HCT116 (cell line): Measurements from ENCODE around the gene RPL41. TPM values are rescaled to one million over a fixed set of nuclear protein-coding genes. Genes with fewer than 3 reads are reported as not detected.

Source experiments
- ATAC-seq: fragments of 200-7000 bp; cut with Tn5 transposase; 2 replicates; pipeline ENCODE4 v1.9.1; 2020; ENCODE audit warnings: mild to moderate bottlenecking, moderate library complexity
- BruUV-seq: library from RNA; stranded (reverse); fragments of 400-500 nt; replicated peaks from 2 replicates; lab custom pipeline; 2021; lab: Mats Ljungman, UMichigan
- CTCF ChIA-PET: fragments of 300-600 bp; sonication (Branson Sonifier 250); formaldehyde crosslinking; loops from one replicate; lab custom pipeline; 2021; ENCODE audit warnings: antibody characterized with exemption; lab: Charles Lee
- POLR2A ChIA-PET: fragments of 300-600, 350-600 bp; sonication (Branson Sonifier 250); formaldehyde crosslinking; loops from one replicate; lab custom pipeline; 2021; ENCODE audit warnings: antibody characterized with exemption; lab: Charles Lee
- RAD21 ChIA-PET, 2 experiments: fragments of 300-600 bp; sonication (Branson Sonifier 250); formaldehyde crosslinking; loops; one replicate each; lab custom pipeline; 2023; ENCODE audit warnings: low total read pairs in 2 of 2; ENCODE audit not compliant: uncharacterized antibody in 2 of 2, unreplicated experiment in 2 of 2, low non-redundant PET in 1 of 2; lab: Charles Lee
- DNase-seq: peaks from one replicate; pipeline ENCODE4 v3.0.0-alpha.2; 2010; ENCODE audit warnings: low read depth, low spot score
- H2AFZ ChIP-seq: fragments of 200-600 bp; shearing (Covaris generic), sonication (generic); 2 replicates; pipeline ENCODE4 v1.6.1; 2017; ENCODE audit warnings: low read depth, mixed run types, mixed read lengths, antibody characterized with exemption, low read length; ENCODE audit not compliant: poor library complexity, severe bottlenecking
- H3K27ac ChIP-seq: 2 replicates; pipeline ENCODE4 v1.5.1; 2012; ENCODE audit warnings: low read depth, low read length
- H3K27me3 ChIP-seq: fragments of 200-600 bp; sonication (generic); 2 replicates; pipeline ENCODE4 v1.6.1; 2016; ENCODE audit warnings: mixed run types, low read length, mixed read lengths; ENCODE audit not compliant: insufficient read depth
- H3K36me3 ChIP-seq, 2 experiments: fragments of 200-500 bp in 1 of 2; fragments of 200-600 bp in 1 of 2; sonication (Bioruptor generic) in 1 of 2; sonication (generic) in 1 of 2; 2 replicates each; pipeline versions ENCODE4 v1.5.1 to v1.6.1; 2014 to 2016; ENCODE audit warnings: low read length in 2 of 2, inconsistent platforms in 1 of 2, mixed read lengths in 1 of 2, mixed run types in 1 of 2; ENCODE audit not compliant: insufficient read depth in 2 of 2, control insufficient read depth in 1 of 2
- H3K4me1 ChIP-seq, 2 experiments: fragments of 200-600 bp in 1 of 2; sonication (generic) in 1 of 2; 2 replicates each; pipeline versions ENCODE4 v1.5.1 to v1.6.1; 2012 to 2017; ENCODE audit warnings: low read length in 2 of 2, inconsistent platforms in 1 of 2, mild to moderate bottlenecking in 1 of 2, mixed read lengths in 1 of 2, mixed run types in 1 of 2, moderate library complexity in 1 of 2; ENCODE audit not compliant: insufficient read depth in 2 of 2, control insufficient read depth in 1 of 2
- H3K4me2 ChIP-seq: fragments of 200-600 bp; sonication (generic); 2 replicates; pipeline ENCODE4 v1.6.1; 2017; ENCODE audit warnings: mixed run types, low read length, mixed read lengths
- H3K4me3 ChIP-seq, 2 experiments: fragments of 200-600 bp in 1 of 2; sonication (generic) in 1 of 2; replicated peaks in 1 of 2; 2 replicates each; pipeline ENCODE4 v1.5.1; 2011 to 2016; ENCODE audit warnings: low read length in 2 of 2, control low read depth in 1 of 2, low read depth in 1 of 2, mild to moderate bottlenecking in 1 of 2, mixed read lengths in 1 of 2, mixed run types in 1 of 2
- H3K79me2 ChIP-seq: fragments of 200-600 bp; sonication (generic); 2 replicates; pipeline ENCODE4 v1.6.1; 2017; ENCODE audit warnings: mild to moderate bottlenecking, mixed run types, low read length, moderate library complexity, mixed read lengths; ENCODE audit not compliant: insufficient read depth
- H3K9ac ChIP-seq: fragments of 200-600 bp; sonication (generic); 2 replicates; pipeline ENCODE4 v1.6.1; 2016; ENCODE audit warnings: low read length, mixed read lengths
- H3K9me2 ChIP-seq: fragments of 200-600 bp; sonication (generic), shearing (Covaris generic); 2 replicates; pipeline ENCODE4 v1.6.1; 2017; ENCODE audit warnings: mixed run types, mild to moderate bottlenecking, moderate library complexity; ENCODE audit not compliant: insufficient read depth
- H3K9me3 ChIP-seq, 2 experiments: fragments of 200-500 bp in 1 of 2; fragments of 200-600 bp in 1 of 2; sonication (Bioruptor generic) in 1 of 2; sonication (generic) in 1 of 2; 2 replicates each; pipeline ENCODE4 v1.6.1; 2014 to 2017; ENCODE audit warnings: low read length in 2 of 2, mixed read lengths in 2 of 2, inconsistent platforms in 1 of 2, low read depth in 1 of 2, mild to moderate bottlenecking in 1 of 2, mixed run types in 1 of 2, moderate library complexity in 1 of 2; ENCODE audit not compliant: control insufficient read depth in 1 of 2, insufficient read depth in 1 of 2
- H4K20me1 ChIP-seq: fragments of 200-600 bp; sonication (generic), shearing (Covaris generic); 2 replicates; pipeline ENCODE4 v1.6.1; 2017; ENCODE audit warnings: mixed run types, mild to moderate bottlenecking, moderate library complexity; ENCODE audit not compliant: insufficient read depth
- CTCF ChIP-seq, 3 experiments: fragments of 200-600 bp in 1 of 3; sonication (generic) in 1 of 3; IDR thresholded peaks in 2 of 3; conservative IDR thresholded peaks in 1 of 3; 2 replicates each; pipeline ENCODE4 v1.5.1; 2012 to 2017; ENCODE audit warnings: low read depth in 2 of 3, low read length in 2 of 3, antibody characterized with exemption in 1 of 3, borderline replicate concordance in 1 of 3, control low read depth in 1 of 3, mild to moderate bottlenecking in 1 of 3, mixed read lengths in 1 of 3, mixed run types in 1 of 3, moderate library complexity in 1 of 3; ENCODE audit not compliant: insufficient read depth in 1 of 3
- POLR2A ChIP-seq: IDR thresholded peaks from 2 replicates; pipeline ENCODE4 v1.7.0; 2011; ENCODE audit warnings: borderline replicate concordance; ENCODE audit not compliant: insufficient read depth, insufficient read length; ENCODE audit errors: extremely low read depth
- POLR2AphosphoS5 ChIP-seq: IDR thresholded peaks from 2 replicates; pipeline ENCODE4 v1.6.1; 2011; ENCODE audit warnings: mild to moderate bottlenecking, low read depth, low read length, moderate library complexity
- SRF ChIP-seq: IDR thresholded peaks from 2 replicates; pipeline ENCODE4 v1.6.1; 2012; ENCODE audit warnings: low read depth
- YY1 ChIP-seq: IDR thresholded peaks from 2 replicates; pipeline ENCODE4 v1.6.1; 2011; ENCODE audit warnings: low read length, low read depth, moderate library complexity, mild to moderate bottlenecking; ENCODE audit not compliant: insufficient replicate concordance; ENCODE audit errors: extremely low read depth
- intact Hi-C: fragments of 100-400 bp; cut with micrococcal nuclease; formaldehyde crosslinking; loops from 2 replicates; pipeline ENCODE4 v1.10.0; 2022
- total RNA-seq: library from RNA; stranded (reverse); gene quantifications from one replicate; pipeline ENCODE4 v1.2.1, GENCODE V29; 2021; ENCODE audit not compliant: unreplicated experiment

RPL41 gene
- total RNA-seq, 1 experiment from 2014 or later, result 4,327 TPM

- H2AFZ ChIP-seq, result no peak within 1 kb of the TSS
- TF ChIP-seq YY1 (peak; percentile 94), SRF (no peak), CTCF (IDR thresholded peaks at IDR 0.05 in 2 of 3, conservative IDR thresholded peaks at IDR 0.05 in 1 of 3; ENCODE audit: borderline replicate concordance in 1 of 3, insufficient read depth in 1 of 3, low read depth in 2 of 3, low read length in 2 of 3) (no peak), POLR2AphosphoS5 (peak; percentile 100), POLR2A (peak; percentile 98)
- H3K27me3 ChIP-seq, result no peaks in the 10 kb centered on the region
- no peaks in the 10 kb centered on the region for H4K20me1 ChIP-seq
- H3K27ac ChIP-seq, result peak within 1 kb of the TSS; percentile 94
- ATAC-seq (peak; percentile 81), DNase-seq (peak; percentile 97)
- H3K36me3 ChIP-seq, result peaks cover 32 to 40% of the 10 kb centered on the region in 2 experiments; a peak in 3 of 4 replicates
- ChIA-PET RAD21 (interaction anchor here (0.6 kb wide), 2 partner anchors 32 to 64 kb away, joined by 3 to 6 read pairs; partner anchors contain the start of gene RNF41 (in 1 of the 2)), CTCF (interaction anchor here (0.6 to 1.4 kb wide), 4 partner anchors 31 to 162 kb away, joined by 3 to 5 read pairs (median 4); partner anchors contain the start of genes ESYT1, SMARCC2 and ZC3H10), POLR2A (interaction anchor here (1.2 to 1.8 kb wide), 3 partner anchors 30 to 416 kb away, joined by 3 to 7 read pairs (median 5); partner anchors contain the start of genes ESYT1 and ZC3H10)
- H3K4me2 ChIP-seq, result peak within 1 kb of the TSS; percentile 96
- H3K9ac ChIP-seq, result peak within 1 kb of the TSS; percentile 99
- no peaks in the 10 kb centered on the region for H3K9me2 ChIP-seq
- no peaks in the 10 kb centered on the region for H3K9me3 ChIP-seq
- peak within 1 kb of the TSS; percentile 78 to 96 for H3K4me3 ChIP-seq
- H3K79me2 ChIP-seq, result peaks cover 43% of the 10 kb centered on the region
- intact Hi-C loops, result loop anchor here (2.0 kb wide), 1 partner anchor 39 kb away; the partner anchor contains the start of gene ZC3H10
- peaks cover 14 to 27% of the 10 kb centered on the region in 2 experiments for H3K4me1 ChIP-seq
- no TSS peak for BruUV-seq
Measured at GRCh38 chr12:56158029-56158925, 41.8 kb downstream of the RPL41 start, which contains the start of gene MYL6. Gene MYL6 (plus strand): TSS chr12:56158359. CDS start chr12:56158402, 43 bp downstream.
